DND-41 (cell line): Measurements from ENCODE around the gene FAM228B.

Experiments used
- CTCF ChIP-seq: IDR thresholded peaks from 2 replicates; pipeline ENCODE4 v1.5.1; 2012; ENCODE audit warnings: borderline replicate concordance, low read length, moderate library complexity, mild to moderate bottlenecking; ENCODE audit not compliant: poor library complexity, severe bottlenecking; ENCODE audit errors: extremely low read depth
- EZH2 ChIP-seq: IDR thresholded peaks from 3 replicates; pipeline ENCODE4 v1.6.1; 2012; ENCODE audit warnings: borderline replicate concordance, low read depth, mild to moderate bottlenecking, moderate library complexity, low read length, inconsistent platforms; ENCODE audit not compliant: severe bottlenecking

- TF ChIP-seq CTCF (no peak), EZH2 (no peak)
Observed at GRCh38 chr2:24117902-24118301, 5.4 kb upstream of the FAM228B start.
